Body of pancreas (tissue), 4 donors: Measurements from ENCODE around the gene TRIM24. TPM values are rescaled to one million over a fixed set of nuclear protein-coding genes. Genes with fewer than 3 reads are reported as not detected.

ENCODE experiments used
- ATAC-seq: fragments of 150-250 bp; one replicate; pipeline ENCODE4 v1.9.1; 2016
- DNase-seq, 4 donors: peaks; one replicate each; pipeline ENCODE4 v3.0.0-alpha.2; 2019
- H3K27ac ChIP-seq, 4 donors: fragments of 200-600 bp; sonication (generic); 1 replicate in 3 of 4; 2 replicates in 1 of 4; pipeline versions ENCODE4 v1.5.1 to v1.6.1; 2016 to 2019; ENCODE audit warnings: mild to moderate bottlenecking in 1 of 4, mixed read lengths in 1 of 4, moderate library complexity in 1 of 4
- H3K27me3 ChIP-seq, 2 donors: fragments of 200-600 bp; sonication (generic); one replicate each; pipeline ENCODE4 v1.6.0; 2016; ENCODE audit warnings: mild to moderate bottlenecking in 1 of 2
- H3K36me3 ChIP-seq, 2 donors: fragments of 200-600 bp; sonication (generic); replicated peaks in 1 of 2; 2 replicates each; pipeline ENCODE4 v1.5.1; 2016; ENCODE audit warnings: low read depth in 2 of 2; ENCODE audit not compliant: insufficient read depth in 1 of 2
- H3K4me1 ChIP-seq: fragments of 200-600 bp; sonication (generic); one replicate; pipeline ENCODE4 v1.6.0; 2016
- H3K4me3 ChIP-seq, 2 donors: fragments of 200-600 bp; sonication (generic); 1 replicate in 1 of 2; 2 replicates in 1 of 2; pipeline ENCODE4 v1.5.1; 2016 to 2019
- H3K9me3 ChIP-seq, 3 donors: fragments of 200-600 bp; sonication (generic); 1 replicate in 2 of 3; 2 replicates in 1 of 3; pipeline ENCODE4 v1.5.1; 2016
- POLR2A ChIP-seq, 3 donors: fragments of 450-650 bp; IDR thresholded peaks; one replicate each; pipeline ENCODE4 v1.6.1; 2016; ENCODE audit warnings: antibody characterized with exemption in 3 of 3, mild to moderate bottlenecking in 2 of 3
- WGBS, 2 donors: methylation state at CpG; one replicate each; pipeline ENCODE4 v1.1.5; 2017; 5-methylcytosine and 5-hydroxymethylcytosine counted together
- intact Hi-C: fragments of 100-400 bp; cut with DNase I; formaldehyde crosslinking; loops from one replicate; pipeline ENCODE4 v1.15.1; 2023
- total RNA-seq, 2 donors: library from RNA; depleted of rRNA; stranded (reverse); fragments of >200 nt; gene quantifications; one replicate each; pipeline ENCODE4 v1.1.0, GENCODE V29; 2016
- TF ChIP-seq, protein P1 (sequence below), 7 experiments: fragments of 450-650 bp in 4 of 7; fragments of 200-600 bp in 3 of 7; sonication (generic) in 3 of 7; IDR thresholded peaks; one replicate each; pipeline ENCODE4 v1.5.1; 2016 to 2019; ENCODE audit warnings: antibody characterized with exemption in 7 of 7

Gene TRIM24
- total RNA-seq, 2 donors from 2014 or later: 12.2 to 12.5 TPM

DNA sequence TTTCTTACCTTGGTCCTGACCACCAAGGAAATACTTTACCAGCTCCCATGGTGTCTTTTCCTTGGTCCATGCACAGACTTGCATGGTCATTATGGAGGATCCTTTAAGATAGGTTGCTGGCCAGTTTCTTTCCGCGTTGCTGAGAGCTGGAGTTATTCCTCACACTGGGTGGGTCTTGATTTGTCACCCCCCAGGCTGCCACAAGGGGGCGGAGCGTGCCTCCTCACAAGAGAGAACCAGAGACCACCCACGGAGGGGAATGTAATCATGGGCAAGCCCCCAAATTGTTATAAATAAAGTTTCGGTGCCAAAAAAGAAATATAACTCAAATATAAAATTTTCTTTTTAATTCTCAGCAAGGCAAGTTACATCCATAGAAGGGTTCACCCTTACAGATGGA lies 10.5 kb upstream of the TRIM24 start:
- Histone ChIP-seq H3K4me1 (no peaks in the 10 kb centered on the region), H3K4me3 (no peak overlapping the region), H3K27me3 (no peaks in the 10 kb centered on the region), H3K27ac (no peak overlapping the region), H3K36me3 (no peaks in the 10 kb centered on the region), H3K9me3 (no peaks in the 10 kb centered on the region)
- DNase-seq: peak in 1 of 4 donors; percentile 23
- TF ChIP-seq, protein P1, sequence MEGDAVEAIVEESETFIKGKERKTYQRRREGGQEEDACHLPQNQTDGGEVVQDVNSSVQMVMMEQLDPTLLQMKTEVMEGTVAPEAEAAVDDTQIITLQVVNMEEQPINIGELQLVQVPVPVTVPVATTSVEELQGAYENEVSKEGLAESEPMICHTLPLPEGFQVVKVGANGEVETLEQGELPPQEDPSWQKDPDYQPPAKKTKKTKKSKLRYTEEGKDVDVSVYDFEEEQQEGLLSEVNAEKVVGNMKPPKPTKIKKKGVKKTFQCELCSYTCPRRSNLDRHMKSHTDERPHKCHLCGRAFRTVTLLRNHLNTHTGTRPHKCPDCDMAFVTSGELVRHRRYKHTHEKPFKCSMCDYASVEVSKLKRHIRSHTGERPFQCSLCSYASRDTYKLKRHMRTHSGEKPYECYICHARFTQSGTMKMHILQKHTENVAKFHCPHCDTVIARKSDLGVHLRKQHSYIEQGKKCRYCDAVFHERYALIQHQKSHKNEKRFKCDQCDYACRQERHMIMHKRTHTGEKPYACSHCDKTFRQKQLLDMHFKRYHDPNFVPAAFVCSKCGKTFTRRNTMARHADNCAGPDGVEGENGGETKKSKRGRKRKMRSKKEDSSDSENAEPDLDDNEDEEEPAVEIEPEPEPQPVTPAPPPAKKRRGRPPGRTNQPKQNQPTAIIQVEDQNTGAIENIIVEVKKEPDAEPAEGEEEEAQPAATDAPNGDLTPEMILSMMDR (IDR thresholded peaks at IDR 0.05): peak in 1 of 7 experiments; percentile 12
- TF ChIP-seq POLR2A (IDR thresholded peaks at IDR 0.05): no peak
- 76 to 82% methylated on average over 6 of the region's 6 CpGs for WGBS, 2 donors
- no peak for ATAC-seq
- intact Hi-C loops: no loop called here

DNA sequence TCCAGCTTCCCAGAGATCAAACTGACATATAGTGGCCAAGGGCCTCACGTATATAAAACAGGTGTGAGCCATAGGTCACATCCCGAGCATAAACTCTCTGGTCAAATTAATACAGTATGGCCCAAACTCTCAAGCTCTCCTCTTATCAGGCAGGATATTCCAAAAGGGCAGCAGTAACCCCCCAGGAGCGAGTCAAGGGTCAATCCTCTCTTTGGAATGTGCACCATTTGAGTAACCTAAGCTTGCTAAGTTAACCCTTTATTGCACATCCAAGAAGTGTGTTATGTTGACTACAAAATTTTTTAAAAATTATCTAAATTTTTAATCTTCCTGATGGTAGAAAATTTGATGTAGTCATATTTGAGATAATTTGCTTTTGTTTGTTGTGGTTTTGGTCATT lies 4.5 kb upstream of the TRIM24 start:
- 65 to 73% methylated on average over 3 of the region's 3 CpGs for WGBS, 2 donors
- no peak for ATAC-seq
- no peak for DNase-seq
- Histone ChIP-seq H3K27ac (no peak overlapping the region), H3K4me3 (no peak overlapping the region), H3K36me3 (no peaks in the 10 kb centered on the region), H3K9me3 (no peaks in the 10 kb centered on the region), H3K27me3 (no peaks in the 10 kb centered on the region), H3K4me1 (no peaks in the 10 kb centered on the region)
- intact Hi-C loops: no loop called here
- TF ChIP-seq POLR2A (IDR thresholded peaks at IDR 0.05): no peak
- TF ChIP-seq, protein P1 (IDR thresholded peaks at IDR 0.05): no peak

DNA sequence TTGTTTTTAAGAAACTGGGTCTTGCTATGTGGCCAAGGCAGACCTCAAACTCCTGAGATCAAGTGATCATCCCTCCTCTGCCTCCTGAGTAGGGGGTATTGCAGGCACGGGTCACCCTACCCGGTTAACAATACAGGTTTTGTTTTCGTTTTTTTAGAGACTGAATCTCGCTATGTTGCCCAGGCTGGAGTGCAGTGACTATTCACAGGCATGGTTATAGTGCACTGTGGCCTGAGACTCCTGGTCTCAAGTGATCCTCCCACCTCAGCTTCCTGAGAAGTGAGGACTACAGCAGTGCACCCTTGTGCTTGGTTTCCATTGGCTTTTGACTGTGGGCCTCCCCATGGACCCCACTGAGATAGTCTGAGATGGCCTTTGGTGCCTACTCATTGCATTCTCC lies 3.8 kb upstream of the TRIM24 start:
- 80 to 95% methylated on average over 4 of the region's 4 CpGs for WGBS, 2 donors
- no peak overlapping the region for H3K27ac ChIP-seq
- intact Hi-C loops: no loop called here
- H3K36me3 ChIP-seq: no peaks in the 10 kb centered on the region
- TF ChIP-seq, protein P1 (IDR thresholded peaks at IDR 0.05): no peak
- TF ChIP-seq POLR2A (IDR thresholded peaks at IDR 0.05): no peak
- no peak overlapping the region for H3K4me3 ChIP-seq
- H3K27me3 ChIP-seq: no peaks in the 10 kb centered on the region
- ATAC-seq: no peak
- DNase-seq: no peak
- no peaks in the 10 kb centered on the region for H3K4me1 ChIP-seq
- H3K9me3 ChIP-seq: no peaks in the 10 kb centered on the region

DNA sequence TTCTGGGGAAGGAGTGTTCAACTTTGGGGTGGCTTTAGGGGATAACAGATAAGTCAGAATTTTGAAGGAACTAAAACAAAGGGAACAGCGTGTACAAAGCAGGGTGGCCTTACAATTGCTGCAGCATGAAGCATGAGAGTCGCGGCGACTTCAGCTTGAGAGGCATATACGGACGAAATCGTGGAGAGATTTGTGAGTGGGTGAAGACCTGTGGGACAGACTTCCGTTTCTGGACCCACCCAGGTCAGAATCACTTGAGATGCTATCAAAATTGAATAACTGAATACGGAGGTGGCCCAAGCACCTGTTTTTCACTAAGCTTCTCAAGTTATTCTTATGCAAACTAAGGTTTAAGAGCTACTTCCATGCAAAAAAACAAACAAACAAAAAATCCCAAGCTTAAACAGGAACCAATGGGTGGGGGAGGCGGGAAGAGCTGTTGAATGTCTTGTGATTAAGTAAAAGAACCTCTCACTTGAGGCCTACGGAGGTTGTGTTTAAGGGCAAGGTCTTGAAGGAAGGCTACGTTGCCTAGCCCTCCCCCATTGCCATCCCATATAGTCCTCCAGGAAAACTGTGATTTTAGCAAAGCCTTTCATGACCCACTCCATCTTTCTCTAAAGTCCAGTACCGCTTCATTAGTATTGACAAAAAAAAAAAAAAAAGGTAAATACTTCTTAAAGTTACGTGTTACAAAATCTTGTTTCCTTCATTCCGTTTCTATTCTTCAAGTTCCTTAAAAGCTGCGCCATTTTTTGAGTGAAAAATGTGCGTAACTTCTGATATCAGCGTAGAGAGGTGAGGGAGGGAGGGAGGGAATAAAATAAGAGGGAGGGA lies 1.3 kb upstream of the TRIM24 start:
- Histone ChIP-seq H3K36me3 (no peaks in the 10 kb centered on the region), H3K27ac (no peak overlapping the region), H3K9me3 (no peaks in the 10 kb centered on the region), H3K4me1 (peaks cover 9% of the 10 kb centered on the region), H3K27me3 (no peaks in the 10 kb centered on the region), H3K4me3 (no peak overlapping the region)
- TF ChIP-seq POLR2A (IDR thresholded peaks at IDR 0.05): no peak
- TF ChIP-seq, protein P1 (IDR thresholded peaks at IDR 0.05): no peak
- DNase-seq: no peak
- intact Hi-C loops: no loop called here
- WGBS, 2 donors: 81 to 87% methylated on average over 18 of the region's 18 CpGs
- ATAC-seq: no peak
